ENCODE results near the gene CD300H. TPM values are rescaled to one million over a fixed set of nuclear protein-coding genes. Genes with fewer than 3 reads are reported as not detected.

Gene CD300H
- polyA plus RNA-seq, 1 experiment: not detected

GRCh38 chr17:74598346-74599022 lies 31.2 kb upstream of the CD300H start:
- CTCF ChIA-PET: no interaction called here
- Histone ChIP-seq H3K27me3 (ENCODE audit: control insufficient read depth, insufficient read depth, low read length) (no peaks in the 10 kb centered on the region), H3K9me3 (ENCODE audit: control insufficient read depth, insufficient read depth, low read length) (no peaks in the 10 kb centered on the region), H3K4me3 (ENCODE audit: low read depth, low read length) (no peak overlapping the region), H3K27ac (ENCODE audit: low read depth, low read length) (no peak overlapping the region)
- POLR2A ChIA-PET: no interaction called here
- DNase-seq (ENCODE audit: low read depth, low spot score): no peak
- no peak for TF ChIP-seq CTCF (IDR thresholded peaks at IDR 0.05; ENCODE audit: low read depth, low read length)

GRCh38 chr17:74597069-74597790 lies 29.9 kb upstream of the CD300H start:
- ChIA-PET CTCF (no interaction called here), POLR2A (no interaction called here)
- no peaks in the 10 kb centered on the region for H3K27me3 ChIP-seq (ENCODE audit: control insufficient read depth, insufficient read depth, low read length)
- no peaks in the 10 kb centered on the region for H3K9me3 ChIP-seq (ENCODE audit: control insufficient read depth, insufficient read depth, low read length)
- no peak for TF ChIP-seq CTCF (IDR thresholded peaks at IDR 0.05; ENCODE audit: low read depth, low read length)
- no peak overlapping the region for H3K27ac ChIP-seq (ENCODE audit: low read depth, low read length)
- no peak overlapping the region for H3K4me3 ChIP-seq (ENCODE audit: low read depth, low read length)
- DNase-seq (ENCODE audit: low read depth, low spot score): no peak

GRCh38 chr17:74595037-74595750 lies 27.9 kb upstream of the CD300H start:
- Histone ChIP-seq H3K9me3 (ENCODE audit: control insufficient read depth, insufficient read depth, low read length) (no peaks in the 10 kb centered on the region), H3K27me3 (ENCODE audit: control insufficient read depth, insufficient read depth, low read length) (no peaks in the 10 kb centered on the region), H3K27ac (ENCODE audit: low read depth, low read length) (no peak overlapping the region), H3K4me3 (ENCODE audit: low read depth, low read length) (no peak overlapping the region)
- DNase-seq (ENCODE audit: low read depth, low spot score): no peak
- ChIA-PET CTCF (no interaction called here), POLR2A (no interaction called here)
- no peak for TF ChIP-seq CTCF (IDR thresholded peaks at IDR 0.05; ENCODE audit: low read depth, low read length)

GRCh38 chr17:74592087-74592990 lies 25.0 kb upstream of the CD300H start, which contains the start of gene CD300LD:
Gene CD300LD (minus strand): TSS chr17:74592283. CDS start chr17:74592202, 81 bp downstream.
- CTCF ChIA-PET: no interaction called here
- no peak for TF ChIP-seq CTCF (IDR thresholded peaks at IDR 0.05; ENCODE audit: low read depth, low read length)
- Histone ChIP-seq H3K9me3 (ENCODE audit: control insufficient read depth, insufficient read depth, low read length) (no peaks in the 10 kb centered on the region), H3K27ac (ENCODE audit: low read depth, low read length) (no peak within 1 kb of the TSS), H3K4me3 (ENCODE audit: low read depth, low read length) (no peak within 1 kb of the TSS), H3K27me3 (ENCODE audit: control insufficient read depth, insufficient read depth, low read length) (no peaks in the 10 kb centered on the region)
- POLR2A ChIA-PET: no interaction called here
- DNase-seq (ENCODE audit: low read depth, low spot score): no peak
